HepG2 (cell line): ENCODE results near the gene PRRC2A.

Source experiments
- ARNT2 ChIP-seq: sonication (generic); formaldehyde crosslinking; IDR thresholded peaks from 2 replicates; pipeline ENCODE4 v1.8.0; 2022; ENCODE audit warnings: mild to moderate bottlenecking, low read depth, missing genetic modification reagents, moderate library complexity
- CTCF ChIP-seq: sonication (generic); formaldehyde crosslinking; IDR thresholded peaks from 2 replicates; pipeline ENCODE4 v1.5.0; 2020; ENCODE audit warnings: mild to moderate bottlenecking, missing genetic modification reagents, moderate library complexity
- ZBTB33 ChIP-seq: sonication (generic); formaldehyde crosslinking; IDR thresholded peaks from 2 replicates; pipeline ENCODE4 v1.4.0; 2020; ENCODE audit warnings: missing genetic modification reagents

- TF ChIP-seq CTCF (CRISPR knock-in tag), result no peak
- no peak for TF ChIP-seq ZBTB33 (CRISPR knock-in tag)
- TF ChIP-seq ARNT2 (CRISPR knock-in tag), result no peak
These were observed 38.3 kb upstream of the PRRC2A start, which contains the start of gene LTB for GRCh38 chr6:31582230-31582643.
